Loucy (cell line): ENCODE measurements around the gene CNTN2.

Experiments
- H2AFZ ChIP-seq: fragments of 200-600 bp; sonication (generic); 2 replicates; pipeline ENCODE4 v1.6.0; 2016; ENCODE audit warnings: antibody characterized with exemption, mild to moderate bottlenecking, low read length, moderate library complexity
- H3F3A ChIP-seq: fragments of 200-600 bp; 2 replicates; pipeline ENCODE4 v1.6.0; 2016; ENCODE audit warnings: antibody characterized with exemption, low read depth, mild to moderate bottlenecking
- H3K27me3 ChIP-seq: fragments of 200-600 bp; sonication (generic); 2 replicates; pipeline ENCODE4 v1.6.1; 2014; ENCODE audit warnings: low read length, mild to moderate bottlenecking; ENCODE audit not compliant: insufficient read depth, poor library complexity, severe bottlenecking
- H3K36me3 ChIP-seq: fragments of 200-600 bp; sonication (generic); 2 replicates; pipeline ENCODE4 v1.6.1; 2016; ENCODE audit warnings: low read length; ENCODE audit not compliant: insufficient read depth
- H3K4me1 ChIP-seq: fragments of 200-600 bp; sonication (generic); 2 replicates; pipeline ENCODE4 v1.5.1; 2014; ENCODE audit warnings: low read length, mild to moderate bottlenecking; ENCODE audit not compliant: insufficient read depth, poor library complexity, severe bottlenecking
- H3K4me2 ChIP-seq: fragments of 200-600 bp; sonication (generic); 2 replicates; pipeline ENCODE4 v1.6.0; 2014; ENCODE audit warnings: antibody characterized with exemption, low read length, low read depth, mild to moderate bottlenecking; ENCODE audit not compliant: poor library complexity, severe bottlenecking
- H3K4me3 ChIP-seq: fragments of 200-600 bp; sonication (generic); 2 replicates; pipeline ENCODE4 v1.5.1; 2014; ENCODE audit warnings: low read length, mild to moderate bottlenecking, mixed read lengths; ENCODE audit not compliant: poor library complexity, severe bottlenecking
- H3K79me2 ChIP-seq: fragments of 200-600 bp; sonication (generic); 2 replicates; pipeline ENCODE4 v1.6.1; 2014; ENCODE audit warnings: low read length; ENCODE audit not compliant: insufficient read depth
- H3K9ac ChIP-seq: fragments of 200-600 bp; sonication (generic); 2 replicates; pipeline ENCODE4 v1.6.0; 2014; ENCODE audit warnings: mild to moderate bottlenecking, low read depth, low read length, moderate library complexity; ENCODE audit not compliant: poor library complexity, severe bottlenecking
- H3K9me2 ChIP-seq: fragments of 200-600 bp; sonication (generic); replicated peaks from 2 replicates; pipeline ENCODE4 v1.6.1; 2016; ENCODE audit warnings: low read depth, low read length, mixed read lengths
- H3K9me3 ChIP-seq: fragments of 200-600 bp; sonication (generic); 2 replicates; pipeline ENCODE4 v1.6.1; 2014; ENCODE audit warnings: mild to moderate bottlenecking, antibody characterized with exemption, low read length, low read depth; ENCODE audit not compliant: insufficient read depth
- H4K20me1 ChIP-seq: fragments of 200-600 bp; sonication (generic); 2 replicates; pipeline ENCODE4 v1.6.0; 2014; ENCODE audit warnings: antibody characterized with exemption, low read length, mild to moderate bottlenecking; ENCODE audit not compliant: insufficient read depth, poor library complexity, severe bottlenecking
- EZH2phosphoT487 ChIP-seq: fragments of 200-600 bp; IDR thresholded peaks from 2 replicates; pipeline ENCODE4 v1.6.1; 2018; ENCODE audit warnings: antibody characterized with exemption, mild to moderate bottlenecking, moderate library complexity, borderline replicate concordance
- TF ChIP-seq, protein P1 (sequence below): fragments of 200-600 bp; sonication (generic); conservative IDR thresholded peaks from 2 replicates; pipeline ENCODE4 v1.5.1; 2014; ENCODE audit warnings: mild to moderate bottlenecking, antibody characterized with exemption, low read length

Gene CNTN2

GRCh38 chr1:205124726-205125125 is 81.7 kb downstream of the CNTN2 start:
- Histone ChIP-seq H3K4me2 (no peak overlapping the region), H3K4me1 (peaks cover 23% of the 10 kb centered on the region), H3K36me3 (no peaks in the 10 kb centered on the region), H2AFZ (0 out of 2 replicates have a peak overlapping the region, but pooled peaks have one; percentile 22), H4K20me1 (peaks cover 20% of the 10 kb centered on the region), H3K9ac (no peak overlapping the region), H3K27me3 (no peaks in the 10 kb centered on the region), H3K9me3 (no peaks in the 10 kb centered on the region), H3F3A (no peaks in the 10 kb centered on the region), H3K9me2 (no peaks in the 10 kb centered on the region), H3K4me3 (no peak overlapping the region), H3K79me2 (peaks cover 21% of the 10 kb centered on the region)
- no peak for TF ChIP-seq EZH2phosphoT487
- TF ChIP-seq, protein P1, sequence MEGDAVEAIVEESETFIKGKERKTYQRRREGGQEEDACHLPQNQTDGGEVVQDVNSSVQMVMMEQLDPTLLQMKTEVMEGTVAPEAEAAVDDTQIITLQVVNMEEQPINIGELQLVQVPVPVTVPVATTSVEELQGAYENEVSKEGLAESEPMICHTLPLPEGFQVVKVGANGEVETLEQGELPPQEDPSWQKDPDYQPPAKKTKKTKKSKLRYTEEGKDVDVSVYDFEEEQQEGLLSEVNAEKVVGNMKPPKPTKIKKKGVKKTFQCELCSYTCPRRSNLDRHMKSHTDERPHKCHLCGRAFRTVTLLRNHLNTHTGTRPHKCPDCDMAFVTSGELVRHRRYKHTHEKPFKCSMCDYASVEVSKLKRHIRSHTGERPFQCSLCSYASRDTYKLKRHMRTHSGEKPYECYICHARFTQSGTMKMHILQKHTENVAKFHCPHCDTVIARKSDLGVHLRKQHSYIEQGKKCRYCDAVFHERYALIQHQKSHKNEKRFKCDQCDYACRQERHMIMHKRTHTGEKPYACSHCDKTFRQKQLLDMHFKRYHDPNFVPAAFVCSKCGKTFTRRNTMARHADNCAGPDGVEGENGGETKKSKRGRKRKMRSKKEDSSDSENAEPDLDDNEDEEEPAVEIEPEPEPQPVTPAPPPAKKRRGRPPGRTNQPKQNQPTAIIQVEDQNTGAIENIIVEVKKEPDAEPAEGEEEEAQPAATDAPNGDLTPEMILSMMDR = no peak

GRCh38 chr1:205127646-205128045 is 84.6 kb downstream of the CNTN2 start:
- H3K36me3 ChIP-seq = no peaks in the 10 kb centered on the region
- no peaks in the 10 kb centered on the region for H3K9me2 ChIP-seq
- no peaks in the 10 kb centered on the region for H4K20me1 ChIP-seq
- peaks cover 4% of the 10 kb centered on the region for H3K4me1 ChIP-seq
- H3K4me2 ChIP-seq = no peak overlapping the region
- no peak for TF ChIP-seq EZH2phosphoT487
- TF ChIP-seq, protein P1 = no peak
- no peaks in the 10 kb centered on the region for H3K79me2 ChIP-seq
- no peak overlapping the region for H3K4me3 ChIP-seq
- H2AFZ ChIP-seq = no peak overlapping the region
- H3K27me3 ChIP-seq = no peaks in the 10 kb centered on the region
- no peak overlapping the region for H3K9ac ChIP-seq
- no peaks in the 10 kb centered on the region for H3K9me3 ChIP-seq
- H3F3A ChIP-seq = no peaks in the 10 kb centered on the region
